ENCODE data around the gene ITPKC. TPM values are rescaled to one million over a fixed set of nuclear protein-coding genes. Genes with fewer than 3 reads are reported as not detected.

The ITPKC gene
- total and polyA plus RNA-seq, 2 of the 13 experiments (the other 11 are each of a cell fraction or from before 2014, with no cell fraction given) = 6.9 to 11.2 TPM

DNA sequence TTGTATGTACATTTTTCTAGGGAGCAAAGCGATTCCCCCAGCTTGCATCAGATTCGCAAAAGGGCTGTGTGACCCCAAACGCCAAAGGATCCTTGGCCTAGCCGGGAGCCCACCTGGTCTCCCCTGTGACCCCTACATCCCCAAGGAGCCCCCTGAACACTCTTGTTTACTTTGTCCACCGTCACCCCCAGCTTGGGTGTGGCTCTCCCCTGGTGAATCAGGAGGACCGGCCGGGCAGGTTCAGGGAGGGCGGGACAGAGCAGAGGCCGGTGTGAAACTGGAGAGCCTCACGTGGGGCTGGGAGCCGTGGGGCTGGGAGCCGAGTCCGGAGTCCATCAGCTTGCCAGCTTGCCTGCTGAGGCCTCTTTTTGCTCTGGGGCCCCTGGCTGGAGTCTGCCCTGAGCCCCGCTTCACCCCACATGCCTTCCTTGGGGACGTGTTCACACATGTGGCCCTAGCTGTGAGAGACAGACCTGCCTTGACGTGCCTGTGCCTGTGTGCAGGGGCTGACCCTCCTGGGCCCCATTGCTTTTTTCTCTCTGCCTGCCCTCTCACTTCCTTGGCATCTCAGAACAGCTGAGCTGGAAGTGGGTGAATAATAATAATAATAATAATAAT lies 2.0 kb downstream of the ITPKC start (continued):
- no peak for TF ChIP-seq ZNF34 (CRISPR knock-in tag; IDR thresholded peaks at IDR 0.05; ENCODE audit: borderline replicate concordance)
- TF ChIP-seq ZNF121 (CRISPR knock-in tag; IDR thresholded peaks at IDR 0.05) = no peak; the same call in 1 of the 2 replicates
- TF ChIP-seq ZFY (CRISPR knock-in tag; IDR thresholded peaks at IDR 0.05) = peak; percentile 77
- no peak for TF ChIP-seq ZBTB4 (CRISPR knock-in tag; IDR thresholded peaks at IDR 0.05; ENCODE audit: borderline replicate concordance)
- TF ChIP-seq, protein P1, sequence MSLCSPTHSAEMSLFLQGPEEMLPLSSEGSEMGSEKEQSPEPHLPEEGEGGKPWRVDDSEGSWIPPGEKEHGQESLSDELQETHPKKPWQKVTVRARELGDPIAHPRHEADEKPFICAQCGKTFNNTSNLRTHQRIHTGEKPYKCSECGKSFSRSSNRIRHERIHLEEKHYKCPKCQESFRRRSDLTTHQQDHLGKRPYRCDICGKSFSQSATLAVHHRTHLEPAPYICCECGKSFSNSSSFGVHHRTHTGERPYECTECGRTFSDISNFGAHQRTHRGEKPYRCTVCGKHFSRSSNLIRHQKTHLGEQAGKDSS (CRISPR knock-in tag; IDR thresholded peaks at IDR 0.05; ENCODE audit: borderline replicate concordance, low read depth) = peak; percentile 39; the same call in 1 of the 2 replicates
- TF ChIP-seq MIER3 (CRISPR knock-in tag; IDR thresholded peaks at IDR 0.05; ENCODE audit: borderline replicate concordance) = no peak; the same call in 1 of the 2 replicates
- peak; percentile 92; the same call in 1 of the 2 replicates for TF ChIP-seq ZNF543 (CRISPR knock-in tag; IDR thresholded peaks at IDR 0.05)
- 0 out of 2 replicates have a peak, but pooled peaks have one; percentile 20 for TF ChIP-seq POGK (CRISPR knock-in tag; conservative IDR thresholded peaks at IDR 0.05)
- TF ChIP-seq, protein P2, sequence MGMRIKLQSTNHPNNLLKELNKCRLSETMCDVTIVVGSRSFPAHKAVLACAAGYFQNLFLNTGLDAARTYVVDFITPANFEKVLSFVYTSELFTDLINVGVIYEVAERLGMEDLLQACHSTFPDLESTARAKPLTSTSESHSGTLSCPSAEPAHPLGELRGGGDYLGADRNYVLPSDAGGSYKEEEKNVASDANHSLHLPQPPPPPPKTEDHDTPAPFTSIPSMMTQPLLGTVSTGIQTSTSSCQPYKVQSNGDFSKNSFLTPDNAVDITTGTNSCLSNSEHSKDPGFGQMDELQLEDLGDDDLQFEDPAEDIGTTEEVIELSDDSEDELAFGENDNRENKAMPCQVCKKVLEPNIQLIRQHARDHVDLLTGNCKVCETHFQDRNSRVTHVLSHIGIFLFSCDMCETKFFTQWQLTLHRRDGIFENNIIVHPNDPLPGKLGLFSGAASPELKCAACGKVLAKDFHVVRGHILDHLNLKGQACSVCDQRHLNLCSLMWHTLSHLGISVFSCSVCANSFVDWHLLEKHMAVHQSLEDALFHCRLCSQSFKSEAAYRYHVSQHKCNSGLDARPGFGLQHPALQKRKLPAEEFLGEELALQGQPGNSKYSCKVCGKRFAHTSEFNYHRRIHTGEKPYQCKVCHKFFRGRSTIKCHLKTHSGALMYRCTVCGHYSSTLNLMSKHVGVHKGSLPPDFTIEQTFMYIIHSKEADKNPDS (CRISPR knock-in tag; IDR thresholded peaks at IDR 0.05) = no peak
- peak; percentile 42; the same call in 1 of the 2 replicates for TF ChIP-seq KLF6 (CRISPR knock-in tag; IDR thresholded peaks at IDR 0.05)
- peak; percentile 73; the same call in 1 of the 2 replicates for TF ChIP-seq ZNF160 (CRISPR knock-in tag; IDR thresholded peaks at IDR 0.05)
- no peak for TF ChIP-seq SOX13 (IDR thresholded peaks at IDR 0.05)
- TF ChIP-seq SOX13 (CRISPR knock-in tag; conservative IDR thresholded peaks at IDR 0.05 in 1 of 2, IDR thresholded peaks at IDR 0.05 in 1 of 2) = peak in 1 of 2 experiments; percentile 37; a peak in 1 of 4 replicates
- TF ChIP-seq MAF1 (CRISPR knock-in tag; IDR thresholded peaks at IDR 0.05; ENCODE audit: borderline replicate concordance) = no peak
- TF ChIP-seq TEF (CRISPR knock-in tag; IDR thresholded peaks at IDR 0.05) = no peak
- TF ChIP-seq, protein P3, sequence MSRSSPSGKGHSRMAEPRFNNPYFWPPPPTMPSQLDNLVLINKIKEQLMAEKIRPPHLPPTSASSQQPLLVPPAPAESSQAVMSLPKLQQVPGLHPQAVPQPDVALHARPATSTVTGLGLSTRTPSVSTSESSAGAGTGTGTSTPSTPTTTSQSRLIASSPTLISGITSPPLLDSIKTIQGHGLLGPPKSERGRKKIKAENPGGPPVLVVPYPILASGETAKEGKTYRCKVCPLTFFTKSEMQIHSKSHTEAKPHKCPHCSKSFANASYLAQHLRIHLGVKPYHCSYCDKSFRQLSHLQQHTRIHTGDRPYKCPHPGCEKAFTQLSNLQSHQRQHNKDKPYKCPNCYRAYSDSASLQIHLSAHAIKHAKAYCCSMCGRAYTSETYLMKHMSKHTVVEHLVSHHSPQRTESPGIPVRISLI (CRISPR knock-in tag; IDR thresholded peaks at IDR 0.05; ENCODE audit: borderline replicate concordance) = 0 out of 2 replicates have a peak, but pooled peaks have one; percentile 15
- TF ChIP-seq ZNF546 (CRISPR knock-in tag; conservative IDR thresholded peaks at IDR 0.05) = no peak
- TF ChIP-seq FOXK2 (IDR thresholded peaks at IDR 0.05) = no peak
- TF ChIP-seq ZNF569 (CRISPR knock-in tag; IDR thresholded peaks at IDR 0.05; ENCODE audit: borderline replicate concordance) = no peak

Data from HepG2 (cell line).